Spleen (tissue), 11 donors: ENCODE results near the gene FYN. TPM values are rescaled to one million over a fixed set of nuclear protein-coding genes. Genes with fewer than 3 reads are reported as not detected.
A peak's percentile ranks its signal among the peaks of the same experiment; 100 is the strongest.

Experiments
- DNase-seq: peaks from one replicate; pipeline ENCODE4 v3.0.0-alpha.2; 2020
- H3K27ac ChIP-seq, 8 donors: fragments of 200-600 bp; sonication (generic) in 7 of 8; 1 replicate in 4 of 8; 2 replicates in 4 of 8; pipeline versions ENCODE4 v1.5.0 to v1.8.0; 2016 to 2021; ENCODE audit warnings: inconsistent platforms in 4 of 8, mild to moderate bottlenecking in 4 of 8, moderate library complexity in 1 of 8
- H3K27me3 ChIP-seq, 7 donors: fragments of 200-600 bp; sonication (generic) in 6 of 7; replicated peaks in 1 of 7; 1 replicate in 4 of 7; 2 replicates in 3 of 7; pipeline versions ENCODE4 v1.5.0 to v1.8.0; 2016 to 2021; ENCODE audit warnings: inconsistent platforms in 3 of 7, mild to moderate bottlenecking in 1 of 7
- H3K36me3 ChIP-seq, 6 donors: fragments of 200-600 bp; sonication (generic) in 5 of 6; 1 replicate in 4 of 6; 2 replicates in 2 of 6; pipeline versions ENCODE4 v1.5.0 to v1.8.0; 2016 to 2021; ENCODE audit warnings: inconsistent platforms in 2 of 6
- H3K4me1 ChIP-seq, 6 donors: fragments of 200-600 bp; sonication (generic) in 5 of 6; 1 replicate in 3 of 6; 2 replicates in 3 of 6; pipeline versions ENCODE4 v1.5.0 to v1.8.0; 2016 to 2021; ENCODE audit warnings: inconsistent platforms in 3 of 6
- H3K4me3 ChIP-seq, 8 donors: fragments of 200-600 bp; sonication (generic) in 7 of 8; 1 replicate in 4 of 8; 2 replicates in 4 of 8; pipeline versions ENCODE4 v1.5.0 to v1.8.0; 2016 to 2021; ENCODE audit warnings: inconsistent platforms in 4 of 8, mild to moderate bottlenecking in 4 of 8, moderate library complexity in 2 of 8
- H3K9me3 ChIP-seq, 8 donors: fragments of 200-600 bp; sonication (generic) in 7 of 8; 1 replicate in 4 of 8; 2 replicates in 4 of 8; pipeline versions ENCODE4 v1.5.0 to v1.8.0; 2016 to 2021; ENCODE audit warnings: inconsistent platforms in 4 of 8
- POLR2A ChIP-seq, 3 donors: fragments of 450-650 bp; IDR thresholded peaks; one replicate each; pipeline ENCODE4 v1.5.1; 2017; ENCODE audit warnings: antibody characterized with exemption in 3 of 3, mild to moderate bottlenecking in 1 of 3
- POLR2AphosphoS5 ChIP-seq, 3 donors: sonication (generic); formaldehyde crosslinking; IDR thresholded peaks; one replicate each; pipeline ENCODE4 v1.5.1; 2017; ENCODE audit warnings: antibody characterized with exemption in 3 of 3
- WGBS, 5 donors: extraction: QIAGEN DNeasy Blood & Tissue Kit in 3 of 5; methylation state at CpG; one replicate each; pipeline versions ENCODE4 v1.1.5 to v1.1.7; 2013 to 2018; 5-methylcytosine and 5-hydroxymethylcytosine counted together
- intact Hi-C: fragments of 100-400 bp; cut with DNase I; formaldehyde crosslinking; loops from one replicate; pipeline ENCODE4 v1.15.0; 2023; ENCODE audit warnings: low total_unique reads
- polyA plus RNA-seq, 3 donors: library from polyadenylated mRNA; stranded (reverse); fragments of 200-250 nt; gene quantifications; one replicate each; pipeline ENCODE4 v1.2.1, GENCODE V29; 2013
- total RNA-seq, 7 donors: library from RNA; depleted of rRNA in 3 of 7; stranded (reverse); fragments of >200 nt in 3 of 7; fragmentation: NEBNext Ultra II Directional in 4 of 7; extraction: Animal tissue kit (Norgen Biotek cat#: 25700) in 4 of 7; gene quantifications; one replicate each; pipeline versions ENCODE4 v1.1.0 to v1.2.1, GENCODE V29; 2016 to 2021
- TF ChIP-seq, protein P1 (sequence below), 11 experiments: fragments of 200-600 bp in 7 of 11; fragments of 450-650 bp in 4 of 11; sonication (generic) in 4 of 11; IDR thresholded peaks in 8 of 11; conservative IDR thresholded peaks in 3 of 11; 1 replicate in 7 of 11; 2 replicates in 4 of 11; pipeline versions ENCODE4 v1.4.0 to v1.8.0; 2016 to 2021; ENCODE audit warnings: antibody characterized with exemption in 11 of 11, inconsistent platforms in 4 of 11, mild to moderate bottlenecking in 1 of 11
- donor health status: healthy with polysubstance abuse.
- donor health status: DM: no; HTN: no; CAD: no; lungs with moderate emphysema.
- donor health status: DM: no; HTN: no; CAD: no.
- donor health status: Bipolar disorder and iron deficiency.
- donor health status: healthy.
- donor health status: DM: no; HTN: no; CAD: no.
- donor health status: DM: yes; HTN: yes; CAD: no.

FYN gene
- total and polyA plus RNA-seq, 10 donors, result 56.6 to 409 (median 205) TPM

DNA sequence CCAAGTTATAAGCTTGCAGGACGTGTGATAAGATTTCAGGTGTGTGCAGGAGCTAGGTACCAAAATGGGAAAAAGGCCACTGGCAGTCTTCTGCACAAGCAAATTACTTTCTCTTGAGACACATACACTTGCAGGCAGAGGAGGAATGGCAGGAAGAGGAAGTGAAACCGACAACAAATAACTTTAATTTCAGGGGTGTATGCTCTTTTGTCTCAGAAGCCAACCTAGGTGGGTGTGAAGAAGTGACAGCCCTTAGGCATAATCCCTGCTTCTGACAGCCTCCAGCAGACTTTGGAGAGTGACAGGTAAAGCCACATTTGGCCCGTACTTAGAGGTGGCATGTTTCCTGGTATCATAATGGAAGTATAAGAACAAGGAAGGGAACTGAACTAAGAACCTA is 148.7 kb downstream of the FYN start:
- Histone ChIP-seq H3K36me3 (peaks cover 0 to 30% (median 2%) of the 10 kb centered on the region in 6 donors), H3K27me3 (no peaks in the 10 kb centered on the region), H3K4me1 (peaks cover 26 to 98% (median 60%) of the 10 kb centered on the region in 6 donors), H3K4me3 (peak overlapping the region in 1 of 8 donors; percentile 14), H3K9me3 (no peaks in the 10 kb centered on the region), H3K27ac (peak overlapping the region in 6 of 8 donors; percentile 33 to 73 (median 60))
- WGBS, 5 donors, result 16 to 34% (median 22%) methylated on average over 3 of the region's 3 CpGs
- no peak for DNase-seq
- TF ChIP-seq, protein P1, sequence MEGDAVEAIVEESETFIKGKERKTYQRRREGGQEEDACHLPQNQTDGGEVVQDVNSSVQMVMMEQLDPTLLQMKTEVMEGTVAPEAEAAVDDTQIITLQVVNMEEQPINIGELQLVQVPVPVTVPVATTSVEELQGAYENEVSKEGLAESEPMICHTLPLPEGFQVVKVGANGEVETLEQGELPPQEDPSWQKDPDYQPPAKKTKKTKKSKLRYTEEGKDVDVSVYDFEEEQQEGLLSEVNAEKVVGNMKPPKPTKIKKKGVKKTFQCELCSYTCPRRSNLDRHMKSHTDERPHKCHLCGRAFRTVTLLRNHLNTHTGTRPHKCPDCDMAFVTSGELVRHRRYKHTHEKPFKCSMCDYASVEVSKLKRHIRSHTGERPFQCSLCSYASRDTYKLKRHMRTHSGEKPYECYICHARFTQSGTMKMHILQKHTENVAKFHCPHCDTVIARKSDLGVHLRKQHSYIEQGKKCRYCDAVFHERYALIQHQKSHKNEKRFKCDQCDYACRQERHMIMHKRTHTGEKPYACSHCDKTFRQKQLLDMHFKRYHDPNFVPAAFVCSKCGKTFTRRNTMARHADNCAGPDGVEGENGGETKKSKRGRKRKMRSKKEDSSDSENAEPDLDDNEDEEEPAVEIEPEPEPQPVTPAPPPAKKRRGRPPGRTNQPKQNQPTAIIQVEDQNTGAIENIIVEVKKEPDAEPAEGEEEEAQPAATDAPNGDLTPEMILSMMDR (IDR thresholded peaks at IDR 0.05 in 8 of 11, conservative IDR thresholded peaks at IDR 0.05 in 3 of 11), result no peak
- TF ChIP-seq POLR2A (IDR thresholded peaks at IDR 0.05) (no peak), POLR2AphosphoS5 (IDR thresholded peaks at IDR 0.05) (no peak)
- intact Hi-C loops, result loop anchor here (10.0 kb wide), 1 partner anchor 150 kb away; the partner anchor contains the start of gene FYN

DNA sequence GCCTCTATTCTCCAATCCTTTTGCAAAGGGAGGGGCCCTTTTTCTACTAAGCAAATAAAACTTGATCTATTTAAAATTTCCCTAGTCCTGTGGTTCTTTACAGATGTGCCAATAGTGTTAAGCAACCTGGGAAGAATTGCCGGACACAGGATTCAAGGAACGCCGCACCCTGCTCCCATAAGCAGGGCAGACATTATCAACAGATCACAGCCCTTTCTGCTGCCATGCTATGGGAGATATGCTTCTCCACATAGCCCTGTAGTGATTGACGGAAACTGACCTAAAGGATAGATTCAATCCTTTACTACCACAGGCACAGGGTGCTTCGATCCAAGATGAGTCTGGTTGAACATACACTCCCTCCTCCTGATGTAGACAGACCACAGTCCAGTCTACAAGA is 149.2 kb downstream of the FYN start:
- WGBS, 5 donors, result 88 to 92% (median 89%) methylated on average over 5 of the region's 5 CpGs

DNA sequence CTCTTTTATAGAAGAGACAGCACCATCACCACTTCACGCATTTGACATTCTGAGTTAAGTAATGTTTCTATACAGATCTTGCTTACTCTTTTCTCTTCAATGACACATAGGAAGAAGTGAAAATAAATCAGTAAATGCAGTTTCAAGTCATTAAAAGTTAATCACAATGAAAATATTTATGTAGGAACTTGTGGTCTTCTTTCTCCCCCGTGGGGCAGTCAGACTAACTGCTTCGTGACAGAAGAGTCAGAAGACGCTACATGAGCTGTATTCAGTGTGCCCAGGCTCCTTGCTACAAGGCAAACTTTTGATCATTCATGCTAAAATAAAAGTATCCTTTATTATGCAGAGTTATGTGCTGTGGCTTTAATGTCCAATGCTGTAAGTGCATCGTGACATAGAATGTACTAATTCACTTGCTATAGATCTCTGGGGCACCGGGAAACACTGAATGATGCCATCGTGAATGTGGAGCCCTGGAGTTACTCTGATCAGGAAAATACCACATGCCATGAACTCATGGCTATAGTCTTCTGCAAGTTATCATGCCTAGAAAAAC is 149.8 kb downstream of the FYN start:
- no peak for DNase-seq
- intact Hi-C loops, result loop anchor here (10.0 kb wide), 1 partner anchor 151 kb away; the partner anchor contains the start of gene FYN
- Histone ChIP-seq H3K27ac (peak overlapping the region in 4 of 8 donors; percentile 2 to 73 (median 66)), H3K36me3 (peaks cover 0 to 39% (median 11%) of the 10 kb centered on the region in 6 donors), H3K4me3 (no peak overlapping the region), H3K9me3 (no peaks in the 10 kb centered on the region), H3K4me1 (peaks cover 26 to 95% (median 60%) of the 10 kb centered on the region in 6 donors), H3K27me3 (no peaks in the 10 kb centered on the region)
- 73 to 82% (median 76%) methylated on average over 7 of the region's 7 CpGs for WGBS, 5 donors
- TF ChIP-seq, protein P1 (IDR thresholded peaks at IDR 0.05 in 8 of 11, conservative IDR thresholded peaks at IDR 0.05 in 3 of 11), result no peak
- no peak for TF ChIP-seq POLR2AphosphoS5 (IDR thresholded peaks at IDR 0.05)
- TF ChIP-seq POLR2A (IDR thresholded peaks at IDR 0.05), result no peak

More for the DNA sequence above, 149.2 kb downstream of the FYN start:
- Histone ChIP-seq H3K27ac (peak overlapping the region in 5 of 8 donors; percentile 2 to 73 (median 65)), H3K9me3 (no peaks in the 10 kb centered on the region), H3K4me1 (peaks cover 26 to 98% (median 60%) of the 10 kb centered on the region in 6 donors), H3K27me3 (no peaks in the 10 kb centered on the region), H3K36me3 (peaks cover 0 to 35% (median 6%) of the 10 kb centered on the region in 6 donors), H3K4me3 (peak overlapping the region in 1 of 8 donors; percentile 14)
- TF ChIP-seq POLR2AphosphoS5 (IDR thresholded peaks at IDR 0.05), result no peak
- TF ChIP-seq POLR2A (IDR thresholded peaks at IDR 0.05), result no peak
- TF ChIP-seq, protein P1 (IDR thresholded peaks at IDR 0.05 in 8 of 11, conservative IDR thresholded peaks at IDR 0.05 in 3 of 11), result no peak
- intact Hi-C loops, result loop anchor here (10.0 kb wide), 1 partner anchor 151 kb away; the partner anchor contains the start of gene FYN
- no peak for DNase-seq

DNA sequence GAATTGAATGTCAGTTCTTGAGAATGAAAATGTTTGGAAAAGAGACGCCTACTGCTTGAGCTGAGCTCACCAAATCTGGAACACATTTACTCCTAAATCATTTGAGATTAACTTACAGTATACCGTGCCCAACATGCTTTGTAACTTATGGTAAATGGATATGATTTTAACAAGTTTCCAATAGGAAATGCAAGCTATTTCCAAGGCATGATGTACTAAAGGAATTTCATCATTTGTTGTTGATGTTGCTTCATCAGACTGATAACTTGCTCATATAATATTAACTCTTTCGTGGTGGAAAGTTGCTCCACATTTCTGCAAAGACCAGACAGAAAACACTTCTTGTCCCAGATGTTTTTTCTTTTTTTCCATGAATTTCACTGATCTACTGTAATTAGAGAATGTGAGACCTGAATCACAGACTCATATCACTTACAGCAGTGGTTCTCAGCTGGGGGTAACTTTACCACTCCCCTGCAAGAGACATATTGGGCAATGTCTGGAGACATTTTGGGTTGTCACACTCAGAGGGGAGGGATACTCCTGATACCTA is 151.0 kb downstream of the FYN start:
- no peak for DNase-seq
- WGBS, 5 donors, result 62 to 83% (median 72%) methylated on average over 3 of the region's 3 CpGs
- H3K36me3 ChIP-seq, result peaks cover 0 to 51% (median 15%) of the 10 kb centered on the region in 6 donors
- TF ChIP-seq, protein P1 (IDR thresholded peaks at IDR 0.05 in 8 of 11, conservative IDR thresholded peaks at IDR 0.05 in 3 of 11), result no peak
- TF ChIP-seq POLR2AphosphoS5 (IDR thresholded peaks at IDR 0.05) (no peak), POLR2A (IDR thresholded peaks at IDR 0.05) (no peak)
- no peak overlapping the region for H3K4me3 ChIP-seq
- H3K27me3 ChIP-seq, result no peaks in the 10 kb centered on the region
- H3K9me3 ChIP-seq, result no peaks in the 10 kb centered on the region
- peaks cover 26 to 88% (median 57%) of the 10 kb centered on the region in 6 donors for H3K4me1 ChIP-seq
- intact Hi-C loops, result loop anchor here (10.0 kb wide), 1 partner anchor 153 kb away; the partner anchor contains the start of gene FYN
- H3K27ac ChIP-seq, result peak overlapping the region in 4 of 8 donors; percentile 40 to 59 (median 54)
